ENCODE results near the gene S100A3. TPM values are rescaled to one million over a fixed set of nuclear protein-coding genes. Genes with fewer than 3 reads are reported as not detected.
"Not testable (repeated sequence)": the region's sequence is repeated elsewhere in the genome, so short reads cannot be mapped to it uniquely, and the experiment has no call there.

S100A3 gene
- polyA plus RNA-seq, 3 donors = 0.35 TPM; not detected in 2

DNA sequence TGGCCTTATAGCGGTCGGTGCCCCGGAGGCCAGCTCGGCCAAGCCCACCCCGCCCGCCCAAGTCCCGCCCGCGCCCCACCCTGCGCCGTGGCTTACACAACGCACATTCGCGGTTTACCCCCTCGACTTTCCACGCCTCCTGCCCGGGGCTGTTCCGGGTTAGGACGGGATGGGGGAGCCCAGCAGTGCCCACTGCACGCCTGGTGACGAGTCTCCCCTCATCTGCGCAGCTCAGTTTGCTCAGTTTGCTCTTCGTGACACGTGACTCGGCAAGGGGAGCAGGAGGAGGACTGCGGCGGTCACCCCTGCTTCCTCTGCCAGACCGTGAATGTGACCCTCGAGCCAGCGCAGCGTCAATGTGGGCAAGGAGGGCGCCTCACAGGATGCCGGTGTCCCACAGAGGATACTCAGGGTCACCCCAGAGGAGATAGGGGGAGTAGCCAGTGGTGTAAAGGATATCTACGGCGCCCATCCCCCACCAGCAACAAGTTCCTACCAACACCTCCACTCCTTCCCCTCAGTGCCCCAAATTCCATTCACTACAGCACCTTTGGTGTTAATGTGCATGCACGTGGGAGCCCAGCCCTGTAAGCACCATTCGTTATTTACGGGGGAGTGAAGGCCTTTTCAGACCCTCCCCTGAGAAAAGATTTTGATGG is 12.9 kb downstream of the S100A3 start:
- DNase-seq (ENCODE audit: low read depth in 3 of 3, low spot score in 2 of 3) = no peak

DNA sequence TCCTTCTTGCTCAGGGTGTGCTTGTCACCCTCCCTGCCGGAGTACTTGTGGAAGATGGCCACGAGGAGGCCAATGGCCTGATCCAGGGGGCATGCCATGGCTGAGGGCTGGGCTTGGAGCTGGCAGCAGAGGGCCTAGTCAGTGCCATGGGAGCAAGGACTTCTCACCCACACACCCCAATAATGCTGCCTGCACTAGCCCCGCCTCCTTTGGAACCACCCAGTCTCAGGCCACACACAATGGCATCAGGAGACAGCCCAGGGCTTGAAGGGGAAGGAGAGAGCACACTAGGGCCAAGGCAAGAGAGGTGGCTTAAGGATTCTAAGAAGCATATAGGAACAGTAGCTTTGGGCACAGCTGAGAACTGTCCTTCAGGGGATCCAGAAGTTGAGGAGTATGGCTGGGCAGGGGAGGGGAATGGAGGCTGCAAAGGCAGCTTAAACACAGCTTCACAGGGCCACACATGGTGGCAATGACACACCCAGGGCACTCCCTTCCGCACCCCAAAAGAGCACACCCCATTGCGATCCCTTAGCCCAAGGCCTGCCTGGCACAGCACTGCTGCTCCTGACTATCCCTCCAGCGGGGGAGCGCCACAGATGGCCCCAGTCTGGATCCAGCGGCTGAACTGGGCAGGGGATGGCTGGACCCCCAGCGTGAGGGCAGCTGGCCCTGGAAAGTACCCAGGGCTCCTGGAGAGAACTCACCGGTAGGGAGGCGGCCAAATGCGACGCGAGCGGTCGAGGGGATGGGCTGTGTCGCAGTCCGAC is 13.6 kb downstream of the S100A3 start, which contains the start of gene S100A6:
S100A6 (minus strand) TSS at position 750 of the 770 bp plus-strand sequence; CDS start at position 98, 652 bp downstream.
- no peak for DNase-seq (ENCODE audit: low read depth in 3 of 3, low spot score in 2 of 3)

DNA sequence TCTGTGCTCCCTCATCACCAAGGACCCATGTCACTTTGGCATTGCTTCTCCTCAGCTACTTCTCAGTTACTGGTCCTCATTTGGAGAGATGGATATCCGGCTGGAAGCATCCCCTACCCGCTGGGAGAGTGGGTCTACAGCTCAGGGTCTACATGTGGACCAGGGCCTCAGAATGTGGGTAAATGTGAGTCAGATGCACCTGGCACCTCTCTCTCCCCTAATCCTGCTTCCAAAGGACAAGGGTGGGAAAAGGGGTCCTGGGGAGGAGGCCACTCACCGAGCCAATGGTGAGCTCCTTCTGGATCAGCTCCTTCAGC is 14.2 kb downstream of the S100A3 start:
- no peak for DNase-seq (ENCODE audit: low read depth in 3 of 3, low spot score in 2 of 3)

DNA sequence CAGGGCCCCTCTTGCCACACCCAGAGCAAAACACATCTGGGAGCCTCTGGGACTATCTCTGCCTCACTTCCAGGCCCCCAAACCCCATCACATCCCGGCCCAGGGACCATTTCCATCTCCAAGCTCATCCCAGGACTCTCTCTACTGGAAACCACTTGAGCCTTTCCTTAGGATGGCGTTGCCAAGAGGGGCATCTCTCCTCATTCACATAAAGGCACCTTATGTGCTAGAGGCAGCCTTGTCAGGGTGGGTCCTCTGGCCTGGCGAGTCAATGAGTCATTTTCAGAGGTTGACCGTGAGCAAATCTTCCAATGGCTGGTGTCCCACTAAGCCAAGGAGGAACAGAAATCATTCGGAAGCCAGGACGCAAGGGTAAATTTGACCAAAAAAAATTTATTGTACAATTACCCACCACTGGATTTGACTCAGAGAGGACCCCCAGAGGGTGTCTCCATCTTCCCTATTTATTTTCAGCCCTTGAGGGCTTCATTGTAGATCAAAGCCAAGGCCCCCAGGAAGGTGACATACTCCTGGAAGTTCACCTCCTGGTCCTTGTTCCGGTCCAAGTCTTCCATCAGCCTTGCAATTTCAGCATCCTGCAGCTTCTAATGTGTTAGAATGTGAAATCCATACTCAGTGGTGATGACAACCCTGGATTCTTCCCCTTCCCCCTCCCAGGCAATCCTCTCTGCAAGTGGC is 14.7 kb downstream of the S100A3 start:
- DNase-seq (ENCODE audit: low read depth in 3 of 3, low spot score in 2 of 3) = no peak

DNA sequence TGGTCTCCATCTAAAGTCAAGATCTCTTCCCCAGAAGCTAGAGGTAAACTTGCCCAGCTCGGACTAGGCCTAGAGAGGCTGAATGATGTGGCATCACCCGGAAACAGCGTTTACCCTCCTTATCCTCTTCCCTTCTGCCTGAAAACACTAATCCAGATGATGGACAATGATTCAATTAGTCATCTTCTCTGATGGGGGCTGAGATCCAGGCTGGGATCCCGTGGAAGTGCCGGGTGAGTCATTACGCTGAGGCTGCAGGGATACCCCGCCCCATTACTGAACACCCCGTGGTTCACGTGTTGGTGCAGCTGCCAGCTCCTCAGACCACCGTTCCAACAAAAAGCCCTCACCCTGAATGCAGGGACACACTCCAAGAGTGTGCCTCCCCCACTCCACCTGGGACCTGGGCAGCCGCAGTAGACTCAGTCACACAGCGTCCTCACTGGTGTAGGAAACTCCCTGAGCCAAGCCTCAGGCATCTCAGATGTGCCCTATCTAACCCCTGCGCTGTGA is 15.3 kb downstream of the S100A3 start:
- DNase-seq (ENCODE audit: low read depth in 3 of 3, low spot score in 2 of 3) = no peak

DNA sequence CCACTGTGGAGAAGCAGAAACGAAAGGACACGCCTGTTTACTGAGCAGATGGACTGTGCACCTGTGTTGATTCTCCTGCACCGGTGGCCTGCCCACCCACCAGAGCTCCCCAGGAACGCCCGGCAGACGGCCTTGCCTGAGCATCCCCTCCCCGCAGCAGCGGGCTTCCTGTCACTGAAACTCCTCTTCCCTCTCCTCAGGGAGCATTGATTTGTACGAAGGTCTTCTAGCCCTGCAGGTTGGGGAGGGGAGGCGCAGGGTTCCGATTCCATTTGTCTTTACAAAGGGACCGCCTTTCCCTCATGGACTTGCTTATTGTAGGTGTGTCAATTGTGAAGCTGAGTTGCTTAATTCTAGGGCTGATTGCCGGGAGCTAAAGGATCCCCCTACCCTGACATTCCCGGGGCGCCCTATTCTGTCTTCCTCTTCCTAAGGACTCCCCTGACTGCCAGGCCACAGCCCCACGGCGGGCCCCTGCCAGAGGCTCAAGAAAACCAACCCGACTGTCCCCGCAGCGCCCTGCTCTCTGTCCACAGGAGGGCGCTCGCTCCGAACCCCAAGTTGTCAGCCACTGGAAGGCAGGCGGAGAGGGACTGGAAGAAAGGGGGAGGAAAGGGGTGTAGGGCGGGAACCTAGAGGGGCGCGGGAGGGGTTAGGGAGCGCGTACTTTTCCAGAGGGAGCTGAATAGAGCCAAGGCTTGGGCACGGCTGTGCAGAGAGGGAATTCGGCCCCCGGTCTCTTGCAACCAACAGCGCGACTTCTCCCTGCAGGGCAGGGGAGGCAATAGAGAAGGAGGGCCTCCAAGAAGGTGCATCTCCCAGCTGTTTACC is 16.1 kb downstream of the S100A3 start:
- DNase-seq (ENCODE audit: low read depth in 3 of 3, low spot score in 2 of 3) = peak in 2 of 3 donors; percentile 73

DNA sequence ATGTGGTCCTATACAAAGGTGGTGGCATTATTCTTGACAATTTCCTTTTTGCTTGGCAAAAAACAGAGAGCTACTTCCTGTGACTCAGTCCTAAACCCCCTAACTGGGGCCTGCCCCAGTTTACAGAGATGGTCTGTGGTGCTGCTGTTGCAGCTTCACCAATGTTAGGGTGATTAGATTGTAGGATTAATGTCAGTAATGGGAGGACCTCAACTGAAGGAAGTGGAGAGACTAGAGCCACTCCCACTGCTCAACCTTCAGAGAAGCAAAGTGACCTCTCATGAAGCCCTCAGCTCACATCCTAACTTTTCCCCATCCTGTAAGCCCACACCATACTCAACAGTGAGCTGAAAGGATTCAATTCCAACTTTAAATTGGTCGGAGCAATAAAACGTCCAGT is 16.9 kb downstream of the S100A3 start:
- no peak for DNase-seq (ENCODE audit: low read depth in 3 of 3, low spot score in 2 of 3)

DNA sequence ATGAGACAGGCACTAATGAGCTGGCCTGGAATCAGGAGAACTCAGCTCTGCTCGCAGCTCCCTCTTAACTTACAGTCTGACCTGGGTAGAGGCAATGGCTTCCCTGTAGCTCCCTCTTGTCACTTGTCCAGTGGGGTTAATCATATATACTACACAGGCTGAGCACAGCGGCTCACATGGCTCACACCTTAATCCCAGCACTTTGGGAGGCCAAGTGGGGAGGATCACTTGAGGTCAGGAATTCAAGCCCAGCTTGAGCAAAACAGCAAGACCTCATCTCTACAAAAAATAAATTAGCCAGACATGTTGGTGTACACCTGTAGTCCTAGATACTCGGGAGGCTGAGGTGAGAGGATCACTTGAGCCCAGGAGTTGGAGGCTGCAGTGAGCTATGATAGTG is 17.4 kb downstream of the S100A3 start:
- no peak for DNase-seq (ENCODE audit: low read depth in 3 of 3, low spot score in 2 of 3)

DNA sequence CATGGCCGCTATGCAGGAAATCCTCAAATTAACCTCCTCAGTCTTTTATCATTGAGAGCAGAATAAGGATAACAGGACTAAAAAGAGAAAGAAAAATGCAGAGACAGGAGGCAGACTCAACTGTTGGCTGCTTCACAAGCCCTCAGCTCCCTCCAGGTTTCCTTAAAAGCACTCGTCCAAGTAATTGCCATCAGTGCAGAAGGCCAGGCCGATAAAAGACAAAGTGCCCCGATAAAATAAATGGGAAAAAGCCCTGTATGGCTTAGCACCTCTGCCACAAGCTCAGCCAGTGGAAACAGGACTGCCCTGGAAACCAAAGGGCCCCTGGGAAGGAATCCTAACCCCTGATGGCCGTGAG is 21.4 kb downstream of the S100A3 start:
- no peak for DNase-seq (ENCODE audit: low read depth in 3 of 3, low spot score in 2 of 3)

DNA sequence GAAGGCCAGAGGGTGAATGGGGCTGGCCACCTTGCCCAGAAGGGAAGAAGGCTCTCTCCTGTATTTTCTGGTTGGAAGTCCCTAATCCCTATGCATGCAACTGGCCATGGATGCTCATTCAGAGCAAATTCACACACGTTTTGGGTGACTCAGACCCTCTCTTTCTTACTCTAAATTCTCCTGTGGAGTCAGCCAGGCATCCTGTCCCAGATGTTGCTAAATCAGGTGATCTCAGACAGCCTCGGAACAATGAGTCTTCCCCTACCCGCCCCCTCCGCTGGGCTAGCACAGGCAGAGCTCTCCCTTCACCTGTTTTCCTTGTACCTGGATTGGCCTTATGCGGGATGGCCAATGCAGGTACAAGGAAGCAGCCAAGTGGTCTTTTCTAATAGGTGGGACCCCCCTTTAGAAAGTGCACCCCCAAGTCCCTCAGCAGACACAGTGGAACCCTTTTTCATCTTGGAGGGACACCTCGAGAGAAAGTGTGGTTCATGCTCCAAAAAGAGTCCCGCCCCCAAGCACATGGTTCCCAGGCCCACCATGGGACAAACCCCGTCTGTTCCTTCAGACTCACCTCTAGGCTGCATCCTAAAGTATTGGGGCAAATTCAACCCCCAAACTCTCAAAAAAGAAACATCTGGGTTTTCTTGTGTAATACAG is 21.9 kb downstream of the S100A3 start:
- DNase-seq (ENCODE audit: low read depth in 3 of 3, low spot score in 2 of 3) = no peak

DNA sequence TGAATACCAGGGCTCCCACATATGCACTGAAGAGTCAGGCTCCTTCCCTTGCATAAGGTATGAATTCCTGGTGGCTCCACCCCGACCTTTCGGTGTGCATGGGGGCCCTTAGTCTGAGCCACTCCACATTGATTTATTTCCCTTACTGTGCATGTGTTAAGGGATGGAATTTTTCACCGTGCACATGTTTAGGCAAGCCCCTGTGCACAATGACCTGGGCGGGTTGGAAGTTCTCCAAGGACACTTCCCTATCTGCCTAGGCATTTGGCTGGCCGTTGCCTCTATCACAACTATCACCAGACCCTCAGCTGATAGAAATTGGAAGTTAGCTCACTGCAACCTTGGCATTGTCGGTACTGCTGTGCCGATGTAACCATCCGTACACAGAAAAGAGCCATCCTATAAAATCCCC is 22.9 kb downstream of the S100A3 start:
- no peak for DNase-seq (ENCODE audit: low read depth in 3 of 3, low spot score in 2 of 3)

DNA sequence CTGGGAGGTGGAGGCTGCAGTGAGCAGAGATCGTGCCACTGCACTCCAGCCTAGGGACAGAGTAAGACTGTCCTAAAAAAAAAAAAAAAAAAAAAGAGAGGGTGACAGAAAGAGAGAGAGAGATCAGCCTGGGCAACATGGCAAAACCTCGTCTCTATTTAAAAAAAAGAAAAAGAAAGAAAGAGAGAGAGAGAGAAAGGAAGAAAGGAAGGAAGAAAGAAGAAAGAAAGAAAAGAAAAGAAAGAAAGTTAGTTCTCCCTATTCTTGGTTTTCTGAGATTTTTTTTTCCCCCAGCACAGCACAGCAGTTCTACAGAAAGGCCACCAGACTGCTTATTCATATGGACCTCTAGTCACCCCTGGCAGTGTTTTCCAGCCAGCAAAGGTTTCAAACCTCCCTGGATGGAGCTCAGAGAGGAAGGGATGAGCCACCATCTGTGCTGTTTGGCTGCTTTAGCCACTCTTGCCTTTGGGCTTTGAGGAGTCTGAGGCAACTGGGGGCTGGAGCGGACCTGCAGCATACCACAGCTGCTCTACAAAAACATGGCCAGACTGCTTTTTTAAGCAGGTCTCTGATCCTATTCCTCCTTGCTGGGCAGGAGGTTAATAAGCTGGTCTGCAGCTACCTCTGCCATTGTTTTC is 23.9 kb downstream of the S100A3 start:
- no peak for DNase-seq (ENCODE audit: low read depth in 3 of 3, low spot score in 2 of 3)

DNA sequence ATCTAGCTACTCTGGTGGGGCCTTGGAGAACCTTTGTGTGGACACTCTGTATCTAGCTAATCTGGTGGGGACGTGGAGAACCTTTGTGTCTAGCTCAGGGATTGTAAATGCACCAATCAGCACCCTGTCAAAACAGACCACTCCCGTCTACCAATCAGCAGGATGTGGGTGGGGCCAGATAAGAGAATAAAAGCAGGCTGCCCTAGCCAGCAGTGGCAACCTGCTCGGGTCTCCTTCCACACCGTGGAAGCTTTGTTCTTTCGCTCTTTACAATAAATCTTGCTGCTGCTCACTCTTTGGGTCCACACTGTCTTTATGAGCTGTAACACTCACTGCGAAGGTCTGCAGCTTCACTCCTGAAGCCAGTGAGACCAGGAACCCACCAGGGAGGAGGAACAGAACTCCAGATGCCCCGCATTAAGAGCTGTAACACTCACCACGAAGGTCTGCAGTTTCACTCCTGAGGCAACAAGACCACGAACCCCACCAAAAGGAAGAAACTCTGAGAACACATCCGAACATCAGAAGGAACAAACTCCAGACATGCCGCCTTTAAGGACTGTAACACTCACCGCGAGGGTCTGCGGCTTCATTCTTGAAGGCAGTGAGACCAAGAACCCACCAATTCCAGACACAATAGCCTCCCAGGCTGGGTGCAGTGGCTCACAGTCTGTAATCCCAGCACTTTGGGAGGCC is 26.6 kb downstream of the S100A3 start:
- DNase-seq (ENCODE audit: low read depth in 3 of 3, low spot score in 2 of 3) = not testable (repeated sequence)

DNA sequence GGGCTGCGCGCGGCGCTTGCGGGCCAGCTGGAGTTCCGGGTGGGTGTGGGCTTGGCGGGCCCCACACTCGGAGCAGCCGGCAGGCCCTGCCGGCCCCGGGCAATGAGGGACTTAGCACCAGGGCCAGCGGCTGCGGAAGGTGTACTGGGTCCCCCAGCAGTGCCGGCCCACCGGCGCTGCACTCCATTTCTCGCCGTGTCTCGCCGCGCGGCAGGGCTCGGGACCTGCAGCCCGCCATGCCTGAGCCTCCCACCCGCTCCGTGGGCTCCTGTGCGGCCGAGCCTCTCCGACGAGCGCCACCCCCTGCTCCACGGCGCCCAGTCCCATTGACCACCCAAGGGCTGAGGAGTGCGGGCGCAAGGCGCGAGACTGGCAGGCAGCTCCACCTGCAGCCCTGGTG is 27.2 kb downstream of the S100A3 start:
- not testable (repeated sequence) for DNase-seq (ENCODE audit: low read depth in 3 of 3, low spot score in 2 of 3)

DNA sequence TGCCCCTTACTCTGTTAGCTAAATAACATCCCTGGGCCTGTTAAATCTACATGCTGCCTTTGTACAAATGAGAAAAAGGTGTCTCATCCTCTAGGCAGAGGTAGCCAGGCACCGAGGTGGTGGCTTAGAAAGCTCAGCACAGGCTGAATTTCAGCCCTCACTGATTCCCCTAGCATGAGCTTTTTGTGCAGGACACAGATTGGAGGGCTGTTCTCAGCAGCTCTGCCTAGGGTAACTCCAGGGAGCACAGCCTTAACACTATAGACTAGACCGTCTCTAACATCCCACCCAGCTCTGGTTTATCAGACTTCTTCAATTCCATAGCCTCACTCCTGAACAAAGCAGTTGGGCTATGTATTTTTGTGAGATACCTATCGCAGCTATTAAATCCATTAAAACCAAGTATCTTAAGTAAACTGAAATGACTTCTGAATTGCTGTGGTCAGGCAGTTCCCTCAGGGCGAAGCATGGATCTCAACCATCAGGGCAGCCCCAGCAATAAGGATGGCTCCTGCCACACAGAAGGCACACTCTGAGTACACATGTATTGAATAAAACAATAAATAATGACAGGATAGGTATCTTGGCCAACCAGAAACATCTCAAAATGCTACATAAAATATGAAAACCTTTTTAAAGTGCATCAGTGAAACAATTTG is 28.1 kb downstream of the S100A3 start:
- DNase-seq (ENCODE audit: low read depth in 3 of 3, low spot score in 2 of 3) = no peak

DNA sequence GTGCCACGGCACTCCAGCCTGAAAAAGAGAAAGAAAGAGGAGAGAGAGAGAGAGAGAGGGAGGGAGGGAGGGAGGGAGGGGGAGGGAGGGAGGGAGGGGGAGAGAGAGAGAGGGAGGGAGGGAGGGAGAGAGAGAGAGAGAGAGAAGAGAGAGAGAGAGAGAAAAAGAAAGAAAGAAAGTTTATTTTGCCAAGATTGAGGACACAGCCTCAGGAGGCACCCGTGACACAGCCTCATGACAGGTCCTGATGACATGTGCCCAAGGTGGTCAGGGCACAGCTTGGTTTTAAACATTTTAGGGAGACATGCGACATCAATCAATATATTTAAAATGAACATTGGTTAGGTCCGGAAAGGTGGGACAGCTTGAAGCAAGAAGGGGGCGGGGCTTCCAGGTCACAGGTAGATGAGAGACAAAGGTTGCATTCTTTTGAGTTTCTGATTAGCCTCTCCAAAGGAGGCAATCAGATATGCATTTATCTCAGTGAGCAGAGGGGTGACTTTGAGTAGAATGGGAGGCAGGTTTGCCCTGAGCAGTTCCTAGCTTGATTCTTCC is 28.8 kb downstream of the S100A3 start:
- not testable (repeated sequence) for DNase-seq (ENCODE audit: low read depth in 3 of 3, low spot score in 2 of 3)

DNA sequence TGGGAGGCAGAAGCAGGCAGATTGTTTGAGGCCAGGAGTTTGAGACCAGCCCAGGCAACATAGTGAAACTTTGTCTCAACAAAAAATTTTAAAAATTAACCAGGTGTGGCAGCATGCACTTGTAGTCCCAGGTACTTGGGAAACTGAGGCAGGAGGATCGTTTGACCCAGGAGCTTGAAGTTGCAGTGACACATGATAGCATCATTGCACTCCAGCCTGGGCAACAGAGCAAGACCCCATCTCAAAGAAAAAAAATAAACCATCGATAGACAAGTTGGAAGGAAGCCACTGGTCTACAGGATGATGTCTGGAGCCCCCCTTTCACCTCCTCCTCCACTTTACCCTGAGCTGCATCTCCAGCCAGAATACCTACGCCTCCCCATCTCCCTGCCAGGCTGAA is 29.8 kb downstream of the S100A3 start:
- DNase-seq (ENCODE audit: low read depth in 3 of 3, low spot score in 2 of 3) = no peak
